NCI-H2227 (cell line): ENCODE data around the gene MYO9A.

Source experiments
- DNase-seq: peaks from one replicate; lab custom pipeline; 2025; ENCODE audit not compliant: unreplicated experiment; lab: John Stamatoyannopoulos, UW

MYO9A gene

DNA sequence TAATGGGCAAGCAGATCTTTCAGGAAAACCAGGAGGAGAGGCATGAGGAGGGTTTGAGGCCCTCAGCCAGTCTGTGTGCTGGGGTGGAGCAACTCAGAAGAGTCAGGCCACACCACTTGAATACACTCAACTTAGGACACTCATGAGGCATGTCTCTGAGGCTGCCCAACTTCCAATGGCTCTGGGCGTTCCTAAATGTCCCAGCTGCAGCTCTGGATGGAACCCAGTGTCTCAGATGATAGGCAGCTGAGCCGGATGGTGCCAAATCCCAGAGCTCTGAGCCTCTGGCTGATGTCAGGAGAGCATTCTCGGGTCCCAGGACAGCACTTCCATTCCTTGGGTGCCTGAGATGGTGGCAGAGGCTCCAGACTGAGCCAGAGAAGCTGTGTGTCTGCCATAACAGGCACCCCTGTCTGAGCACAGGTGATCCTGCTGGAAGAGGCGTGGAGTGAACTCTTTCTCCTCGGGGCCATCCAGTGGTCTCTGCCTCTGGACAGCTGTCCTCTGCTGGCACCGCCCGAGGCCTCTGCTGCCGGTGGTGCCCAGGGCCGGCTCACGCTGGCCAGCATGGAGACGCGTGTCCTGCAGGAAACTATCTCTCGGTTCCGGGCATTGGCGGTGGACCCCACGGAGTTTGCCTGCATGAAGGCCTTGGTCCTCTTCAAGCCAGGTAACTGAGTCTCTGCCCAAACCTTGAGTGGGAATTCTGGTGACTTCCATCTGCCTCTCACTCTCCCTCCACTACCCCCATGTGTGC, 304.8 kb downstream of the MYO9A start:
- DNase-seq = no peak

DNA sequence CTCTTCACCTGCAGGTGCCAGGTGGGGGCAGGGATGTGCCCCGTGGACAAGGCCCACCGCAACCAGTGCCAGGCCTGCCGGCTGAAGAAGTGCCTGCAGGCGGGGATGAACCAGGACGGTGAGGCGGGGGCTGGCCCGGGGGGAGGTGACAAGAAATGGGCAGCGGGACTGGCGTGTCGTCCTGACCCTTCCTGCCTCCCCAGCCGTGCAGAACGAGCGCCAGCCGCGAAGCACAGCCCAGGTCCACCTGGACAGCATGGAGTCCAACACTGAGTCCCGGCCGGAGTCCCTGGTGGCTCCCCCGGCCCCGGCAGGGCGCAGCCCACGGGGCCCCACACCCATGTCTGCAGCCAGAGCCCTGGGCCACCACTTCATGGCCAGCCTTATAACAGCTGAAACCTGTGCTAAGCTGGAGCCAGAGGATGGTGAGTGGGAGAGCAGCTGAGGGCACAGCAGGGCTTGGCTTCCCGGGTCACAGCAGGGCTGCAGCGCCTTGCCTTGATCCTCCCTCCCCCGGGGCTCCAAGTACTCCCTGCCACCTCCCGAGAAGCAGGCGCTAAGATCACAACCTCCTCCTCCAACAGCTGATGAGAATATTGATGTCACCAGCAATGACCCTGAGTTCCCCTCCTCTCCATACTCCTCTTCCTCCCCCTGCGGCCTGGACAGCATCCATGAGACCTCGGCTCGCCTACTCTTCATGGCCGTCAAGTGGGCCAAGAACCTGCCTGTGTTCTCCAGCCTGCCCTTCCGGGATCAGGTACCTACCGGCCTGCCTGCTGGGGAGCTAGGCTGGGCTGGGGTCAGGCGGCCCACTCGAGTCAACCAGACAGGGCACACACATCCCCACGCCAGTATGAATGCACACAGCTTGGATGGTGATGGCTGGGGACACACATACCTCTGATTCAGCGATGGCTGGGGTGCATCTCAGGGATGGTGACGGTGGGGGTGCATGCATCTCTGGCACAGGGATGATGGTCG, 305.9 kb downstream of the MYO9A start:
- DNase-seq = no peak

DNA sequence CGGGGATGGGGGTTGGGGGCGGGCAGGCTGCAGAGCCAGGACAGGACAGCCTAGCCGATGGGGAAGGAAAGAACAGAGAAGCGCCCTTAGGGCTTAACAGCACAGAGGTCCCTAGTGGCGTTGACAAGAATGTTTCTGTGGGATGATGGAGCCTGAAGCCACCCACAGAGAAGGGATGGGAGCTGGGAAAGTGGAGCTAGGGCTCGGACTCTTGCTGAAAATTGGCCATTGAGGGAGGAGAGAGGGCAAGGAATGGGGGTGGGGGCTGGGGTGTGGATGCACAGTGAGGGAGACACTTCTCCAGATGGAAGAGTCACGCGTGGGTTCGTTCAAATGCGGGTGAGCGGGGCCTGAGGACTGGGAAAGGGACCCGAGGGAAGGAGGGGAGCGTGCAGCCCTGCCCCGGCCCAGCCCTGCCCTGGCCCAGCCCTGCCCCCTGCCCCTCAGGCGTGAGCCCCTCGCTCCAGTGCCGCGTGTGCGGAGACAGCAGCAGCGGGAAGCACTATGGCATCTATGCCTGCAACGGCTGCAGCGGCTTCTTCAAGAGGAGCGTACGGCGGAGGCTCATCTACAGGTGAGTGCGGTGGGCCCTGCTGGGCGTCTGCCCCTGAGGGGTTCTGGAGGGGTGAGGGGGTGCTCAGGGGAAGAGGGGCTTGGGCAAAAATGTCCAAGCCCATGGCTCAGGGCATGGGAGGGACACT, 306.8 kb downstream of the MYO9A start:
- no peak for DNase-seq

DNA sequence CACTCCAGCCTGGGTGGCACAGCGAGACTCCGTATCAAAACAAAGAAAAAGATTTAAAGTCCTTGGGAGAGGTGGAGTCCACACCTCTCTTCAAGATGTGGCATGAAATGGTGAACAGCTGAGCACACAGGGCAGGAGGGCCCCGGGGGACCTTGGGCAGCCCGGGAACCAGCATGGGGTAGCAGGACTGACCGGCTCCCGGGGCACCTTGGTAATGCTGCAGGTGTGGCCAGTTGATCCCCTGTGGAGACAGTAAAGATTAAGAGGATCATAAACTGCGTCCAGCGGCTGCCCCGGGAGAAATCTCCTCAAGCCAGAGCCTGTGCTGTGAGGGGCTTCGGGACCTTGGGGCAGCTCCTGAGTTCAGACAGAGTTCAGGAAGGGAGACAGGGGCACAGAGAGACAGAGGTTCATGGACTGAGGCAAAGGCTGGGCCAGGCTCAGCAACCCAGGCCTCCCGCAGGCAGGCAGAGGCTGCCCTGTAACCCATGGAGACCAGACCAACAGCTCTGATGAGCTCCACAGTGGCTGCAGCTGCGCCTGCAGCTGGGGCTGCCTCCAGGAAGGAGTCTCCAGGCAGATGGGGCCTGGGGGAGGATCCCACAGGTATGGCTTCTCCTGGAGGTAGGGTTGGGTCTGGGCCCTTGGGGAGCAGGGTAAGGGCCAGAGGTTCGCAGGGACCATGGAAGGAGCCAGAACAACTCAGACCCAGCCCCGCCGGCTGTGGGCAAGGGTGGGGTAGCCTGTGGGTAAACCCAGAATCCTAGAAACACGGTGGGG, 307.5 kb downstream of the MYO9A start, which contains the start of gene NR2E3:
Gene NR2E3 (plus strand): TSS at position 299 of the 780 bp plus-strand sequence. CDS start 190 bp downstream, at position 489.
- no peak for DNase-seq

DNA sequence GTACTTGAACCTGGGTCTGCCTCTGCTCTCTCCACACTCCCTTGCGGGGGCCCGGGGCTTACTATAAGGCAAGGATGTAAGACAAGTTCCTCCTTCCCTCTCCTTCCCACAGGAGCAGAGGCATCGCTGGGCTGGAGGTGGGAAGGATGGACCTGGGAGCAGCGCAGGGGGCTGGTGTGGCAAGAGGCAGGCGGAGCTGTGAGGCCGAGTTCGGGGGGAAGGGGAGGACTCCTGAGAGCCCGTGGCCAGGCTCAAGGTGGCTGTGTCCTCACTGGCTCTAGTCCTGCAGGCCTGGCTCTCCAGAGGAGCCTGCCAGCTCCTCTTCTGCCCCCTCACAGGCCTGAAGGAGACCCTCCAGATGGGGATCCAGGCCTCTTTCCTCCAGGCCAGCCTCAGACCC, 308.6 kb downstream of the MYO9A start:
- no peak for DNase-seq

DNA sequence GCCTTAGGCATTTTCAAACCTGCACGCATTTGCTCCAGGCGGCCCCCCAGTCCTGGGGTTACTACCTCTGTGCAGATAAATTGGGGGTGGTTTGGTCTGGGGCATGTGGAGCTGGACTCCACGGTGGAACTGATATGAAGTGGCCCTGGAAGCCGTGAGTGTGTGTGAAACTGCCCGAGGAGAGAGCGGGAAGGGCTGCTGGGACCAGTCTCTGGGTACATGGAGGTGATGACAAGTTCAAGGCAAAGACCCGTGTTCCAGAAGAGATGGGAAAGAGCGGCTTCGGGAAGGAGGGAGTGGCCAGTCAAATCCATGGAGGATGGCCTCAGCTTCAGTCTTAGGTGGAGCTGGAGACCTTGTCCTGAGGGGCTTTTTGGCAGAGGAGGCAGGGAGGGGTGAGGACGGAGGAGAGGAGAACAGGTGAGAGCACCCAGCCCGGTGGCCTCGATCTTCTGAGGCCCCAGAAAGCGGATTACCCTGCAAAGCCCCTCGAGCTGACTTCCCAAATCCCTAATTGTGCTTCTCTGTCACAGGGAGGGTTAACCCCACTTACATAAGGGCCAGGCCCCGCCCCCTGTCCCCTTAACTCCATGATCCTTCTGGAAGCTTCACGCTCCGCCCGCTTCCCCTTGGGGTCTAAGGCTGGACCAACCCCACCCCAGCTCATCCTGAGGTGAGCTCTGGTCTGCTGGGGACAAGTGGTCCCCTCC, 309.5 kb downstream of the MYO9A start:
- no peak for DNase-seq

DNA sequence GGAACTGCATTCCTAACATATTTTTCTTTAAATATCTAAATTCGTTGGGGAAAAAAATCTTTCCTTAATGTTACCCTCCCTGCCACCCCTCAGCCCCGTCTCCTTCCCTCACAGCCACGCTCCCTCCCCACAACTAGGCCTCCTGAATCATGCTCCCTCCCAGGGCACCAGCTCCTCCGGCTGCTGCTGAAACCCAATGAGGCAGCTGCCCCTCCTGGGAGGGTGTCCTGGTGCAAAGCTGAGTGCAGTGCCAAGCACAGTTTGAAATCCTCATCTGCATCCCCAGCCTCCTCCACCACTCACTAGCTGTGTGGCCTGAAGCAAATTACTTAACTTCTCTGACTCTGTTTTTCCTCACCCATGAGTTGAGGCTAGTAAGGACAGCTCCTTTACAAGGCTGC, 310.3 kb downstream of the MYO9A start:
- no peak for DNase-seq

DNA sequence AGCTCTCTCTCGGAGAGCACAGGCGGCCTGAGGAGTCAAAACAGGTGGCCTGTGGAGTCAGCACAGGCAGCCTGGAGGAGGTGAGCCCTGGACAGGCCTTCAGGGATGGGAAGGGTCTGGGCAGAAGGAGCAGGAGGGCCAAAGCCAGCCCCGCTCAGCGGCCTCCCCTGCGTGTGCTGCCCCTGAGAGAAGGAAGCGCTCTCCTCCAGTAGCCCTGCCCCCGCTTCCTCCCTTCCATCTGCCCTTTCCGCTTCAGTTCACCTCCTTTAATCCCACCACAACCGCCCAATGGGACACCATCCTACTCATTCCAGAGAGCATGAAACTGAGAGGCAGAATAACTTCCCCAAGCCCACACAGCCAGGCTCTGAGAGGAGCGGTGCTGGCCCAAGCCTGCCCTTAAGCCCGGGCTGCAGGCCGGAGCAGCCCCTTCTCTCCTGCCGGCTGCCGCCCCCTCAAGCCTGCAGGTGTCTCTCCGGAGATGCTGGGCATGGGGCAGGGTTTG, 310.8 kb downstream of the MYO9A start:
- DNase-seq = no peak

DNA sequence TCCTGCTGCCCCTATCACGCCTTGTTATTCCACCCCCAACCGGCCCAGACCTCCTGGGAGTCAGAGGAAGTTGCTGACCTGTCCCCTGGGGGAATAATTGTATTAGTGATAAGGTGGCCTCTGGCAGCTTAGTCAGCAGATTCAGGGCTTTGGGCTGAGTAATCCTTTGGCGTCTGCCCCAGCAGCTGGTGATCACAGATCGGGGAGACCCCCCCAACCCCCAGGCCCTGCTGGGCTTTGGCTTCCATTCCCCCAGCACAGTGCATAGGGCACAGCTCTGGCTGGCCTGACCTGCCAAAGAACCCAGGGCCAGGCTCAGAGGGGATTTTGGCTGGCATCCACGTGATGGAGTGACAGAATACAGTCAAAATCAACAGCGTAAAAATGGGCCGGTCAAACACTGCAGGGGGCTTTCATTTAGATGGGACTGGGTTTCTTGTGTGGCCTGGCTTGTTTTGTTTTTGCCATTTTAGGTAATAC, 311.5 kb downstream of the MYO9A start:
- DNase-seq = no peak

DNA sequence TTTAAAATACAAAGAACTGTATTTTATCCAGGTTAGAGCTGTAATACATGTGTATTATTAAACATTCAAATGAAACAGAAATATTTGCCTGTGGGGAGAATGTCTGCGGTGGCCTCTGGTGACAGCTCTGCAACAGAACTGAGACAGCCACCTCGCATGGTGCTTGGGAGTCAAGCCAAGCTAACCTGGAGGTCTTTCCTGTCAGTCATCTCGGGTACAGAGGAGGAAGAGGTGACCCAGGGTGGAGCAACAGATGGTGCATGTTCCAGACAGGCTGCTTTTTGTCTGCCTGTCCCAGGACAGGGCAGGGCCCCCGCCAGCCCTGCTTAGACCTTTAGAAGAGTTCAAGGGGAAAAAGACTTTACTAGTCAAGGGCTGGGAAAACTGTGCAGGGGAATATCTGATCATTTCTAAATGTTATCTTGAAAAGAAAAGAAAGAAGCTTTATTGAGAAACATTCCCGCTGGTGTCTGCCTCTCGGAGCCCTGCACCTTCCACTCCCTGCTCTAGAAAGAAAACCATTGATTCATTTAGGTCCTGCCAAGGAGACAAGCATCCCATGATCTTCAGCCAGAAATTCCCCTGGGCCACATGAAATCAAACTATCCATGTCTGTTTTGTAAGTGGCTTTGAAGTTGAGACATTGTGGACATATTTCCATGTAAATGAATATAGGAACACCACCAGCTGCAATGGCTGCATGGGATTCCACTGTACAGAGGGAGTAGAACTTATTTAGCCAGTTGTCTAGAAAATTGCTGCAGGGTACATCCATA, 313.1 kb downstream of the MYO9A start:
- no peak for DNase-seq

DNA sequence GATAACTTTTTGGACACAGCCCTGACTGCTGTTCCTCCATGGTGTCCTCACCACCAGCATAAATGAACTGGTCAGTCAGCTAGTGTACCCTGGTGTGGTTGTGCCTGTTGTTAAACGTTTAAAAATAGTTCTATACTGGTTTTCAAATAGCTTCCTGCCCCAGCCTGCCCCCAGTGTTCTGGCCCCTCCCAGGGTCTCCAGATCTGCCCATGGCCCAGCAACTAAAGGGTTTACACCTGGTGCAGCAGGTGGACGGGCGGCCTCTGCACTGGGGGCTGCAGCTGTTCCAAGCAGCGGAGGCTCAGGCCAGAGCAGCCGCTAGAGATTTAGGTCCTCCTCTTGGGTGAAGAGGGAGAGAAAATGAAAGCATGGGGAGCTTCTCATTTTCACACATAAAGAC, 313.7 kb downstream of the MYO9A start:
- DNase-seq = no peak

DNA sequence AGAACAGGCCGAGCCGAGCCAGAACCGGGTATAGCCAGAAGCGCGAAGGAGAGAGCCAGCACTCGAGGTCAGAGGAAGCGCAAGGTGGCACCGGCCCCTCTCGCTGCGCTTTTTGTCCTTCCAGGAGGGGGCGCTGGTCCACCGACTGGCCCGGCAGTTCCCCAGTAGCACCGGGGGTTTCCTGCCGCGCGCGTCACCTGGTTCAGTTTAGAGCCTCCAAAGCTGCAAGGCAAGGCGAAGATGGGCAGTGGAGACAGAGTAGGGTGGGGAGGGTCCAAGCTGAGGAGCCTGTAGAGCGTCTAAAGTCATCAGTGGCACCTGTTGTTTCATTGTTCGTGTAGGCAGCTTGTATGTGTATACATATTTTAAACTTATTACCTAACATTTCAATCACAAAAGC, 315.2 kb downstream of the MYO9A start:
- DNase-seq = no peak

DNA sequence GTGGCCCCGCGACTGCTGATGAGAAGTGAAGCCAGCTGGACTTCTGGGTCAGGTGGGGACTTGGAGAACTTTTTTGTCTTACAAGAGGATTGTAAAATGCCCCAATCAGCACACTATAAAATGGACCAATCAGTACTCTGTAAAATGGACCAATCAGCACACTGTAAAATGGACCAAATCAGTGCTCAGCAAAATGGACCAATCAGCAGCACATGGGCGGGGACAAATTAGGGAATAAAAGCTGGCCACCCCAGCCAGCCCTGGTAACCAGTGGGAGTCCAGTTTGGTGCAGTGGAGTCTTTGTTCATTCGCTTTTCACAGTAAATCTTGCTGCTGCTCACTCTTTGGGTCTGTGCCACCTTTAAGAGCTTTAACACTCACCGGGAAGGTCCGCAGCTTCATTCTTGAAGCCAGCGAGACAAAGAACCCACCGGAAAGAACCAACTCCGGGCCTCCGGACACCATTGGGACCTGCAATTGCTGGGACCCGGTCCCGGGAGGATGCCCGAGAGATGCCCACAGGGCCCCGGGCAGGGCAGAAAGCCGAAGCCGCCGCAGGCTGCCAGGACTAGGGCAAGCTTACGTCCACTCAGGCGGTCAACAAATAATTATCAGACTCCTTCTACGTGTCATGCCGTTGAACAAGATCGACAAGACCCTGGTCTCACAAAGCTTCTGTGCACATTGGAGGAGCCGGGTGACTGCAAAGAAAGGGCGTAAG, 315.9 kb downstream of the MYO9A start:
- DNase-seq = no peak

DNA sequence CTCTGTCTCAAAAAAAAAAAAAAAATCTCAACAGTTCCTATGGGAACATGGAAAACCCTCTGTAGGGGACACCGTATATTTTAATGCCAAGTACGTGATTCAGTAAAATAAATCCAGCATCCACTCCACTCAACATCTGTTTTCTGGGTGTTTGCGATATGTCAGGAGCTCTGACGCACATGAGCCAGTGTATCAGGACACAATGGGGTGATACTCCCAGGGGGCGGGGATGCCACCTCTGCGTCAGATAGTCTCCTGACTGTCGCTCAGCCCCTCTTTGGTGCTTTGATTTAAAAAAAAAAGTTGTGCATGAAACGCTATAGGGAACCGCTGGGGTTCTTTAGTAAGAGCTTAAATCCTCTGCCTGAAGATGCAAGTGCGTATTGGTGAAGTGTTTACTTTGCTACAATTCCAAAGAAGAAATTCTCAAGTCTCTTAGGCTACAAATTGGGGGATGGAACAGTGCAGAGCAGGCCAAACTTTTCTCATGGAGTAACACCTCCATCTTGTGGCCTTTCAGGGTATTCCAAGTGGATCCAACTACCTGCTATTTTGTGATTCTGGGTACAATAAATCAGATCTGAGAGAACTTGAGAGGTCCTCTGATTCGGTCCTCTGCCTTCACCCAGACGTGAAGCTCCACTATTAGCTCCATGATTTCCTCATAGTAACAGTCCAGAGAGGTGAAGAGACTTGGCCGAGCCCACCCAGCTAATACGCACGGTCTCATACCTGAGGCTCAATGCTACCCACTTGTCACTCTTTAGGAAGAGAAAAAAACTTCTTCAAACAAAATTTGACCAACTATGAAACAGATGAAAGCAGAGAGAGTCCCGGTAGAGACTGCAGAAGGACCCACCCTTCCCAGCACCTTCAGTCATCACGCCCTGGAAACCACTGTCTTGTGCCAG, 316.9 kb downstream of the MYO9A start:
- DNase-seq = peak; percentile 71

DNA sequence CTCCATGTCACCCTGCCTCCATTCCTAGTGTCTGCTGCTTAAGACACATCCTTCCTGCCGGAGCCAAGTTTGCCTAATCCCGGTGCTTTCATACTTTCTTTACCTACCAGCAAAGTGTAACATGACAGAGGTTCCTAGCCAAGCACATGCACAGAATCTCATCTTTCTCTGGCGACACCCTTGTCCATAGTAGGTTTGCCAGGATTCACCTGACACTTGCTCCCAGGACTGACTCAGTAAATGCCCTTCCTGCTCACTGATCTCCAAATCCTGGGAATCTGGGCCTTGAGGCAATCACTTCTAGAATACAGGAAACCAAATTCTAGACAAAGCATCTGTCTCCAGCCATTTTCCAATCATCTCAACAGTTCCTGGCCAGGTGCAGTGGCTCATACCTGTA, 317.8 kb downstream of the MYO9A start:
- DNase-seq = no peak

DNA sequence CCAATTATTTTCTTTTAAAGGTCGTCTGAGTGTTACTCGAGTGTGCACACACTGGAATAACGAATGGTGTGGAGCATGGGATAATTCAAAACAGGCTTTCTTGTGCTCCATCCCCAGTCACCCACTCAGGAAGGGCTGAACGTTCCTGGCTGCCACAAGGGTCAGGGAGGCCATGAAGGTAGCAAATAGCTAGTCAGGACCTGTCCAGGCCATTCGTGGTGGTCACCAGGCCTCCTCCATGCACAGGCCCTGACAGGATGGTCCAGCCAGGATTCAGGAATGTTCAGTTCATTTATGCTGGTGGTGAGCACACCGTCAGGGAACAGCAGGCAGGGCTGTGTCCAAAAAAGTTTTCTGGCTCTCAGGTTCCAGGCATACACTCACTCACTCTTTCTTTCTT, 319.3 kb downstream of the MYO9A start:
- no peak for DNase-seq

DNA sequence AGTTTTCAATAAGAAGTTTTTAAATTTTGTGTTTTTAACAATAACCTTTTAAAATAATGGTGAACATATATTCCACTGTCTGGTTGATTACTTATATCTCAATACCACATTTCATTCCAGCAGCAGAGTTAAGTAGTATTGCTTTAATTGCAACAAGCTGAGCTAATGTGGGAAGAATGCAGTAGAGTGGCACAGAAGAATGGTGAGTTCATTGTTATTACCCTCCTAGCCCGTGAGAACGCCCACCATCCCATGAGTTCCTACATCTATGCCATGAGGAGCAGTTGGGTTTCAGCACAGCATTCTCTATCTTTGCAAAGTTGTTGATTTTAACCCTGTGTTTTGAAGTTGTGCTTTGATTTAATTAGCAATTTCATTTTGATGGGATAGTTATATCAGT, 325.4 kb downstream of the MYO9A start:
- no peak for DNase-seq
